Hematopoietic multipotent progenitor cell treated with erythropoietin and hydrocortisone succinate and interleukin-3 and kit ligand, for 15 days (in vitro differentiated cells): Measurements from ENCODE around the gene ASIP.

Experiments used
- DNase-seq: peaks from one replicate; pipeline ENCODE4 v3.0.0-alpha.2; 2015; ENCODE audit warnings: low spot score

ASIP gene

DNA sequence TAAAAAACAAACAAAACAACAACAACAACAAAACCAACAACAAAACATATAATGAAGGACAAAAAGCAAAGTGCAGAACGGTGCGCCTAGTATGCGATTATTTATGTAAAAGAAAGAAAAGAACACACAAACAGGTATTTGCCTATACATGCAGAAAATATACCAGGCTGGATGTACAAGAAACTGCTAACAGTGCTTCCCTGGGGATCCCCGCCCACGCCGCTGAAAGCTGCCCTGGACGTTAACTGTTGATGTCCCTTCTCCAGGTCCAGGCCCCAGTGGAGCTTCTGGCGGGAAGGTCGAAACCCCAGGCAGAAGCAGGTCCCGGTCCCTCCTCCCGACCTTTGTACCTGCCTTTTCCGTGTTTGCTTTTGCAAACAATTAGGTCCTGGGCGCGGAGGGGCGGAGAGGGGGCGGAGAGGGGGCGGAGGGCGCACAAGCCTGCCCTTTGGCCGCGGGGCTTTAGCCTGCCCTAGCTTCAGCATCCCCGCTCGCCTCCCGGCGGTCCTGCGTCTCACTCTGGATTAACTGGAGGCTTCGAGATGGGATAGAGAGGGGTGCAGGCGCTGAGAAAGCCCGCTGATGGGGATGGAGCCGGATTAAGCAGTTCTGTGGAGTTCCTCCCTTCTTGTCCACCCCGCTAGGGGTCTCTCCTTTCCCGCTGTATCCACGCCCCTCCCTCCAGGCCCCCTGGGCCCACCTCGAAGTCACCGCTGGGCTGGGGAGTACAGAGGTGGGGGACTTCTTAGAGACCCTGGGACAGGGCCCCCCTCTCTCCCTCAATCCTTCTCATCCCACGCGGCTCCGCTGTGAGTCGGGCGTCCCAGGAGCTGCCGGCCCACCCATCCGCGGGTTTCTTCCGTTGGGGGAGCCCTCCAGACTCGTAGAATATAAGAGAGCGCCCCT lies 70.1 kb downstream of the ASIP start:
- no peak for DNase-seq

- DNase-seq = no peak
Measured at GRCh38 chr20:34312024-34312460, 70.8 kb downstream of the ASIP start.

DNA sequence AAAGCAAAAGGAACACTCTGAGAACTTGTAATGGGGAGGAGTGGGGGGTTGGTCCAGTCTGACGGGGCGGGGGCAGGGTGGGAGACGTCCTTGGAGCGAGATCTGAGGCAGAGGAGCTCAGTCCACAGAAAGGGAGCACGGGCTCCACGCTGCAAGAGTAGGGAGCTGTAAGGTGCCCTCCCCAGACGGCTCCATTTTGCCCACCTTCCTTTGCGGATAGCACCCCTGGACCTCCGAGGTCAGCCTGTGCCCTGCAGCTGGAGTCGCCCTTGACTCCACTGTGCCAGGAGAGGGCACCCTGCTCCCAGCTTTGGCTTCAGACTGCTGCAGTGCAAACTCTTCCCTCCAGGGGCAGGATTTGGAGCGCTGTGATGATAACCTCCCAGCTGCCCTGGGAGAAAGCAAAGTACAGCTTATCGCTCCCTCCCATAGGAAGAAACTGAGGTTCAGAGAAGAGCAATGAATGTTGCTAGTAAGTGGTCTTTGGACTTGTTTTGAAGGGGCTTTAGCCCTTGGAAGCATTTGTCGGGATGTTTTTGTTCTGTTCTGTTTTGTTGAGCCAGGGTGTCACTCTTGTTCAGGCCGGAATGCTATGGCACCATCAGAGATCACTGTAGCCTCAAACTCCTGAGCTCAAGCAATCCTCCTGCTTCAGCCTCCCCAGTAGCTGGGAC lies 71.5 kb downstream of the ASIP start:
- DNase-seq = peak; percentile 89

DNA sequence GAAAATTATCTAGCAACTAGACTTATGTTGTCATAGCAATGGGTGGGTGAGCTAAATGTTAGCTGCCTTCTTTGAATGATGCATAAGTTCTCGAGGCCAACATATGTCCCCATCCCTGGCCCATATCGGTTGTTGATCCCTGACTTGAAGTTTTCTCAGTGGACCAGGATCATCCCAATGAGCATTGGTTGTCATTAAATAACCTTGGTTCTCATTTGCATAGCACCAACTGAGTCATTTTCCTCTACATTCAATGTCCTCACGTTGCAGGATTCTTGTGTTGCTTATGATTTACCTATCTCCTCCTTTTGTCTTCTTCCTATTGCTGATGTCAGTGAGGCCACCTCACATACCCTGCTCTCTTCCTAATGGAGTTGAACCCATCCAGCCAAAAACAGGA lies 74.0 kb downstream of the ASIP start:
- DNase-seq = no peak

DNA sequence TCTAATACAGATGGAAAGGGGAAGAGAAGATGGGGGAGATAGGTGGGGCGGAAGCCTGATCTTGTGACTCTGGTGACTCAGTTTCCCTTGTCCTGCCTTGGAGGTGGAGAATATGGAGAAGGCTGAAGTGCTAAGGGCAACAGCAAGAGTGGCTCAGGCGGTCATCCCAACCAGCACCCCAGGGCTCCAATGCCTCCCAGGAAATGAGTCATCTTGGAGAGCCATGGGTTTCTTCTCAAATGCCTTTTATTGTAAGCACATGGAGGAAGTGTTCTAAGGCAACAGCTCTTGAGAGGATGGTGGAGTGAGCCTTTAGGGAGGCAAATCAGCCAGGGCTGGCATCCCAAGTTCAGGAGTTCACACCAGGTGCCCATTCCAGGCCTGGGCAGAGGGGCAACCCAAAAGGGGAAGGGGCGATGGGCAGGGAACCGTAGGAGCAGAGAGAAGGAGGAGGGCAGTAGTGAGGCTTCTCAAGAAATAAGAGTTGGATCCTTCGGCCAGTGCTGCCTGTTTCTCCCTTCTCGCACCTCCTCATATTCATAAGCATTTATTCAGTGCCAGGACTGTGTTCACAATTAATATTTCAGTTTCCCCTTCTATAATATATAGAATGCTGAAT lies 75.1 kb downstream of the ASIP start:
- no peak for DNase-seq
